Astrocyte of the spinal cord (primary cell): ENCODE measurements around the gene TARS1.

ENCODE experiments used
- DNase-seq: peaks from one replicate; pipeline ENCODE4 v3.0.0; 2011; ENCODE audit warnings: low read depth, low spot score
- H3K4me3 ChIP-seq: 2 replicates; pipeline ENCODE4 v1.5.1; 2011; ENCODE audit warnings: low read depth, mild to moderate bottlenecking, low read length, moderate library complexity
- CTCF ChIP-seq: IDR thresholded peaks from 2 replicates; pipeline ENCODE4 v1.5.1; 2012; ENCODE audit warnings: low read depth, mild to moderate bottlenecking, low read length, inconsistent platforms
- in situ Hi-C: cut with HindIII; loops from 2 replicates; pipeline ENCODE4 v1.10.0; 2017; ENCODE audit warnings: low sequenced_read_pairs

Gene TARS1

GRCh38 chr5:33409435-33410170 is 31.2 kb upstream of the TARS1 start:
- H3K4me3 ChIP-seq, result no peak overlapping the region
- no peak for TF ChIP-seq CTCF
- DNase-seq, result peak; percentile 58
- in situ Hi-C loops, result no loop called here

GRCh38 chr5:33410221-33410620 is 30.5 kb upstream of the TARS1 start:
- TF ChIP-seq CTCF, result no peak
- no peak for DNase-seq
- H3K4me3 ChIP-seq, result no peak overlapping the region
- in situ Hi-C loops, result no loop called here

- in situ Hi-C loops, result no loop called here
Observed at GRCh38 chr5:33411498-33411897, 29.3 kb upstream of the TARS1 start.

GRCh38 chr5:33415811-33416354 is 24.9 kb upstream of the TARS1 start:
- in situ Hi-C loops, result no loop called here
- H3K4me3 ChIP-seq, result no peak overlapping the region
- DNase-seq, result no peak
- no peak for TF ChIP-seq CTCF

More at GRCh38 chr5:33411498-33411897, 29.3 kb upstream of the TARS1 start:
- TF ChIP-seq CTCF, result no peak
- no peak overlapping the region for H3K4me3 ChIP-seq
- DNase-seq, result no peak

- in situ Hi-C loops, result no loop called here
- no peak overlapping the region for H3K4me3 ChIP-seq
- no peak for TF ChIP-seq CTCF
- DNase-seq, result no peak
Observed at GRCh38 chr5:33417632-33418031, 23.1 kb upstream of the TARS1 start.

GRCh38 chr5:33420946-33421345 is 19.8 kb upstream of the TARS1 start:
- in situ Hi-C loops, result no loop called here
- TF ChIP-seq CTCF, result no peak
- no peak overlapping the region for H3K4me3 ChIP-seq
- no peak for DNase-seq
